ENCODE measurements around the gene BECN2.
A peak's percentile ranks its signal among the peaks of the same experiment; 100 is the strongest.

The BECN2 gene

DNA sequence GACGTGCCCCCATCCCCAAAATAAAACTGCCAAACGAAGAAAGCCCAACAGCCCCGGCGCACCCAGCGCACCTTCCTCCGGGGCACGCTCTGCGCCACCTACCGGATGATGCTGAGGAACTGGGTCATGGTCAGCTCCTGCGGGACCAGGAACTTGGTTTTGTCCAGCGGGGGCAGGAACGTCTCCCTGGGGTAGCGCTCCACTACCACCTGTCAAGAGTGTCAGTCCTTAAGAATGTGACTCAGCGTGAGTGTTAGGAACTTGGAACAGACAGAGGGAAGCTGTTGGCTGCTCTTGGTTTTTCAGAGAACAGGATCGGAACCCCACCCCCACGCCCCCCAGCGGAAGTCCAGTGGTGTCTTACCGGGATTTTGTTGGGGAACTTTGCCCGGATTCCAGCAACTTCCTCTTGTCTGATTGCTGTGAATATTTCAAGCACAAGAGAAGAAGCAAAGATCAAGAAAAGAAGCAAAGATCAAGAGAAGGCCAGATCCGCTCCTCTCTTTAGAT, 40.9 kb downstream of the BECN2 start:
- H3K27ac ChIP-seq, result no peak overlapping the region
- TF ChIP-seq, protein P1, sequence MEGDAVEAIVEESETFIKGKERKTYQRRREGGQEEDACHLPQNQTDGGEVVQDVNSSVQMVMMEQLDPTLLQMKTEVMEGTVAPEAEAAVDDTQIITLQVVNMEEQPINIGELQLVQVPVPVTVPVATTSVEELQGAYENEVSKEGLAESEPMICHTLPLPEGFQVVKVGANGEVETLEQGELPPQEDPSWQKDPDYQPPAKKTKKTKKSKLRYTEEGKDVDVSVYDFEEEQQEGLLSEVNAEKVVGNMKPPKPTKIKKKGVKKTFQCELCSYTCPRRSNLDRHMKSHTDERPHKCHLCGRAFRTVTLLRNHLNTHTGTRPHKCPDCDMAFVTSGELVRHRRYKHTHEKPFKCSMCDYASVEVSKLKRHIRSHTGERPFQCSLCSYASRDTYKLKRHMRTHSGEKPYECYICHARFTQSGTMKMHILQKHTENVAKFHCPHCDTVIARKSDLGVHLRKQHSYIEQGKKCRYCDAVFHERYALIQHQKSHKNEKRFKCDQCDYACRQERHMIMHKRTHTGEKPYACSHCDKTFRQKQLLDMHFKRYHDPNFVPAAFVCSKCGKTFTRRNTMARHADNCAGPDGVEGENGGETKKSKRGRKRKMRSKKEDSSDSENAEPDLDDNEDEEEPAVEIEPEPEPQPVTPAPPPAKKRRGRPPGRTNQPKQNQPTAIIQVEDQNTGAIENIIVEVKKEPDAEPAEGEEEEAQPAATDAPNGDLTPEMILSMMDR (conservative IDR thresholded peaks at IDR 0.05), result peak; percentile 61

DNA sequence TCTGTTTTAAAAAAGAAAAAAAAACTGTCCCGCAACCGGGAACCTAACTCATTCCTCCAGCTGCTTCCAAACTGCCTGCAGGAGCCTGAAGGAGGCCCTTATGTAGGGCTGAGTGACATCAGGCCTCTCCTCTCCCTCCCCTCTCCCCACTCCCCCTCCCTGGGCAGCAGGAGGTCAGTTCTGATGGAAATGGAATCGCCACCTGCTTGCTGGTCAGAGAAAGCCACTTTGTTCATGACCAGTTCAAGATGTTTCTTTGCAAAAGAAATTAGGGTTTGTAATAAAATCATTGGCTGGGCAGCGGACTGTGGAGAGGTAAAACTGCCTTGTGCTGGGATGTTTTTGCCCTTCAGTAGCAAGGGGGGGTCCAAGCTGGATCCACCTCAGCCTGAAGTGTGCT, 41.5 kb downstream of the BECN2 start, which contains the start of gene MAP1LC3C:
Gene MAP1LC3C, minus strand, starts transcription at position 73 of the 400 bp plus-strand sequence. CDS start 90 bp downstream, outside the sequence.
- H3K27ac ChIP-seq, result no peak within 1 kb of the TSS

DNA sequence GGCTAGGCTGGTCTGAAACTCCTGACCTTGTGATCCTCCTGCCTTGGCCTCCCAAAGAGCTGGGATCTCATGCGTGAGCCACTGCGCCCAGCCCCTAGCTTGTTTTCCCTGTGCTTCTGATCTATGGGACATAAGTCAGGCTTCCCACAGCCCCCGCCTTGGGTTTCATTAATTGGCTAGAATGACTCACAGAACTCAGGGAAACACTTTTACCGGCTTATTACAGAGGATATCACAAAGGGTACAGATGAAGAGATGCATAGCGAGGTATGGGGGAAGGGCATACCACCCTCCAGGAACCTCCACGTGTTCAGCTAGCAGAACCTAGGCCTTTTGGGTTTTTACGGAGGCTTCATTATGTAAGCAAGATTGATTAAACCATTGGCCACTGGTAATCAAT, 42.9 kb downstream of the BECN2 start:
- no peak overlapping the region for H3K27ac ChIP-seq
- TF ChIP-seq, protein P1 (conservative IDR thresholded peaks at IDR 0.05), result no peak

More for the DNA sequence above, 41.5 kb downstream of the BECN2 start, which contains the start of gene MAP1LC3C:
- TF ChIP-seq, protein P1 (conservative IDR thresholded peaks at IDR 0.05), result no peak

DNA sequence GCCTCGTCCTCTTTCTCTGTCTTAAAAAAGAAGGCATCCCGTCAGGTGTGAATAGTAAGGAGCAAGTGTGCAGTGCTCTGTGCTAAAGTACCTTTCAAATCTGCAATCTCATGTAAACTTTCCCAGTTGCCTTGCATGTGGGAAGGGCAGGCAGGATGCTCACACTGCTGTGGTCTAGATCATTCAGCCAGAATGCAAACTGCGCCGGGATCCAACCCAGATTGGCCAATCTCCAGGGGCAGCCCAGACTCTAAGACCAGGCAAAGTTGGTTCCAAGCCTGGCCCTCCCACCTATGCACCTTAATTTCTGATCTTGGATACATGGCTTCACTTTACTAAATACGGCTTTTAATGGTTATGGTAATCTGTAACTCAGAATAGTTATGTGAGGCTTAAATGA, 44.5 kb downstream of the BECN2 start:
- no peak overlapping the region for H3K27ac ChIP-seq

DNA sequence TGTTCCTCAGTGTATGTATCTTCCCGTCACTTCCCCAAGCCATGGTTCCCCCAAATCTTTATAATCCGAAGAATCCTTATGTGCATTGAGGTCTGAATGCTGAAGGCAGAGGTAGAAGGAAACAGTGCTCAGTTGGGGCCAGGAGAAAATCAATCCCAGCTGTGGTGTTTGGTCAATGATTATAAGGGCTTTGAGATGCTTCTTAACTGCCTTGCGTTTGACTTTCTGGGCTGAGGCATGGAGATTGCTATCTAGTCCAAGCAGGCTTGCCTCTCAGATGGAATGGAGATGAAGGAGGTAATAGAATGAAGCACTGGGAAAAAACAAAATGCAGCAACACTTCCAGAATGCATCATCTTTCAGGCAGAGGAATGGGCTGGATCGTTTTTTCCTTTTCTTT, 44.9 kb downstream of the BECN2 start:
- H3K27ac ChIP-seq, result no peak overlapping the region
- TF ChIP-seq, protein P1 (conservative IDR thresholded peaks at IDR 0.05), result no peak

More for the DNA sequence above, 44.5 kb downstream of the BECN2 start:
- TF ChIP-seq, protein P1 (conservative IDR thresholded peaks at IDR 0.05), result no peak

DNA sequence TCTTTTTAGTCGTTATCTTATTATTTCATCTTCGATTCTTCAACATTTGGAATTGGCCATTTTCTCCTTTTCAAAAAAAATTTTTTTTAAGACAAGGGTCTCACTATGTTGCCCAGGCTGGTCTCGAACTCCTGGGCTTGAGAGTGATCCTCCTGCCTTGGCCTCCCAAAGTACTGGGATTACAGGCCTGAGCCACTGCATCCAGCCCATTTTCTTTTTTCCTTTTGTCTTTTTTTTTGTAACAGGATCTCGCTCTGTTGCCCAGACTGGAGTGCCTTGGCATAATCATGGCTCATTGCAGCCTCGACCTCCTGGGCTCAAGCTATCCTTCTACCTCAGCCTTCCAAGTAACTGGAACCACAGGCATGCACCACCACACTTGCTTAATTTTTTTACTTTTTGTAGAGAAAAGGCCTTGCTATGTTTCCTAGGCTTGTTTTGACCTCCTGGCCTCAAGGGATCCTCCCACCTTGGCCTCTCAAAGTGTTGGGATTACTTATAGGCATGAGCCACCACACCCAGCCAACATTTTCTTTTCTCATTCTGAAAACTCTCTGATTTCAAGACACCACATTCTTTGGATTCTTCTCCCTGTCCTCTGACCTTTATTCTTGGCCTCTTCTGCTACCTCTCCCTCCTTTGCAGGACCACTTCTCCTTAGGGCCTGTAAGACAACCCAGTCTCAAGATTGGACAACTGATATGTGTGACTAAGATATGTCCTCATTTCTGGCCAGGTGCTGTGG, 47.4 kb downstream of the BECN2 start:
- TF ChIP-seq, protein P1 (conservative IDR thresholded peaks at IDR 0.05), result no peak
- H3K27ac ChIP-seq, result no peak overlapping the region

DNA sequence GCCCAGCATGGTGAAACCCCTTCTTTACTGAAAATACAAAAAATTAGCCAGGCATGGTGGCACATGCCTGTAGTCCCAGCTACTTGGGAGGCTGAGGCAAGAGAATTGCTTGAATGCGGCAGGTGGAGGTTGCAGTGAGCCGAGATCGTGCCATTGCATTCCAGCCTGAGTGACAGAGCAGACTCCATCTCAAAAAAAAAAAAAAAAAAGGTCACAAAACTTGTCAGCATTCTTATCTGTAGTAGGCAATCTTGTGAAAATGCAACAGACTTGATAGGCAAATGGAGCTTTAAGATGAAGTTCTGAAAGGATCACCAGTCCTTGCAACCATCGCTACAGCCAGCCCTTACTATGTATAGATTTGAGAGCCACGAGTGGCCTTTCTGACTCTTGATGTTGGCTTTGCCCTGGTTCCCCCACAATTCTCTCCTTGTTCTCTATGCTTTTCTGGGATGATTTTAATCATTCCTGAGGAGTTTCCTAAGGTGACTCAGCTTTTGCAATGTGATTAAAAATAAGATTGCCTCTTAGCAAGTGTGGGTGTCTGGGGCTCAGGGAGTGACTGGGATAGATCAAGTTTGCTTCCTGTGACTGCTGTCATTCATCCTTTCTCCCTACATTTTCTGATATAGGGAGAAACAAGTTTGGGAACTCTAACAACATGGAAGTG, 48.4 kb downstream of the BECN2 start:
- no peak overlapping the region for H3K27ac ChIP-seq
- TF ChIP-seq, protein P1 (conservative IDR thresholded peaks at IDR 0.05), result no peak

Measured in VCaP (cell line).